ENCODE measurements around the gene MRPL40.

MRPL40 gene

DNA sequence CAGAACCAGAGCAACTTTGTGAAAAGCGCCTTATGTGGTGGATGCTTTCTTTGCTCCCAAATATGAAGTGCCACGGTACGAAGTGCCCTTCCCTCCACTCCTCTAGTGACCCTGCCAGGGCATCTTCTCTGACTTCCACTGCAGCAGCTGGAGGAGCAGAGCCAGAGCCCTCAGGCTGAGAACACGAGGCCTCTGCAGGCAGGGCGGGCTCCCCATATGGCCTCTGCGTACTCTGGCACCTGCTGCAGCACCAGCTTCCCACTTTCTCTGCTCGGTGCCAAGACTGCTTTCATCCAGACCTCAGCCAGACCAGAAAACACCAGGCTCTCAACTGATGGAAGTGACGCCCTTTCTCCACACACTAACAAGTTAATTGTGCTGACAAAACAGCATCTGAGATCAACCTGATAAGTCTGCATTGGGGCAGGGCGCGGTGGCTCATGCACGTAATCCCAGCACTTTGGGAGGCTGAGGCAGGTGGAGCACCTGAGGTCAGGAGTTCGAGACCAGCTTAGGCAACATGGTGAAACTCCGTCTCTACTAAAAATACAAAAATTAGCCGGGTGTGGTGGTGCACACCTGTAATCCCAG lies 33.9 kb downstream of the MRPL40 start:
- Histone ChIP-seq H3K14ac (ENCODE audit: low read length in 2 of 2) (no peak overlapping the region), H3K27ac (ENCODE audit: low read length, poor library complexity, severe bottlenecking) (no peak overlapping the region), H2BK12ac (ENCODE audit: low read length in 2 of 2) (no peak overlapping the region), H3K4me2 (ENCODE audit: low read length, poor library complexity, severe bottlenecking) (no peak overlapping the region), H3K4me1 (ENCODE audit: control insufficient read depth, insufficient read depth, low read depth, low read length) (no peaks in the 10 kb centered on the region), H3K27me3 (ENCODE audit: control insufficient read depth in 1 of 2, insufficient read depth in 1 of 2, low read length in 2 of 2) (no peaks in the 10 kb centered on the region), H3K79me1 (replicated peaks; ENCODE audit: low read length, poor library complexity, severe bottlenecking) (peaks cover 41% of the 10 kb centered on the region), H3K23ac (ENCODE audit: low read length in 2 of 2) (no peak overlapping the region), H4K91ac (ENCODE audit: low read length) (no peak overlapping the region), H3K9ac (ENCODE audit: low read length) (no peak overlapping the region), H2BK15ac (ENCODE audit: low read depth, poor library complexity, severe bottlenecking) (no peak overlapping the region), H2AFZ (ENCODE audit: low read depth, low read length) (no peak overlapping the region), H2BK5ac (ENCODE audit: low read depth, low read length, poor library complexity, severe bottlenecking) (no peak overlapping the region), H3K36me3 (ENCODE audit: control insufficient read depth in 1 of 2, insufficient read depth in 2 of 2, low read depth in 1 of 2, low read length in 2 of 2) (peaks cover 68 to 96% of the 10 kb centered on the region in 2 experiments), H3K4ac (ENCODE audit: low read depth in 1 of 2, low read length in 2 of 2) (no peak overlapping the region), H2AK5ac (ENCODE audit: low read length, severe bottlenecking) (no peak overlapping the region), H4K8ac (ENCODE audit: low read length) (no peak overlapping the region), H2BK120ac (ENCODE audit: low read depth, low read length) (no peak overlapping the region), H3K18ac (ENCODE audit: low read depth in 1 of 2, low read length in 2 of 2) (no peak overlapping the region), H3K4me3 (ENCODE audit: insufficient read depth in 1 of 2, low read depth in 1 of 2, low read length in 2 of 2) (no peak overlapping the region), H3K9me3 (ENCODE audit: control insufficient read depth, low read length) (no peaks in the 10 kb centered on the region)
- 97% methylated on average over 14 of the region's 14 CpGs for WGBS
- DNase-seq = no peak

DNA sequence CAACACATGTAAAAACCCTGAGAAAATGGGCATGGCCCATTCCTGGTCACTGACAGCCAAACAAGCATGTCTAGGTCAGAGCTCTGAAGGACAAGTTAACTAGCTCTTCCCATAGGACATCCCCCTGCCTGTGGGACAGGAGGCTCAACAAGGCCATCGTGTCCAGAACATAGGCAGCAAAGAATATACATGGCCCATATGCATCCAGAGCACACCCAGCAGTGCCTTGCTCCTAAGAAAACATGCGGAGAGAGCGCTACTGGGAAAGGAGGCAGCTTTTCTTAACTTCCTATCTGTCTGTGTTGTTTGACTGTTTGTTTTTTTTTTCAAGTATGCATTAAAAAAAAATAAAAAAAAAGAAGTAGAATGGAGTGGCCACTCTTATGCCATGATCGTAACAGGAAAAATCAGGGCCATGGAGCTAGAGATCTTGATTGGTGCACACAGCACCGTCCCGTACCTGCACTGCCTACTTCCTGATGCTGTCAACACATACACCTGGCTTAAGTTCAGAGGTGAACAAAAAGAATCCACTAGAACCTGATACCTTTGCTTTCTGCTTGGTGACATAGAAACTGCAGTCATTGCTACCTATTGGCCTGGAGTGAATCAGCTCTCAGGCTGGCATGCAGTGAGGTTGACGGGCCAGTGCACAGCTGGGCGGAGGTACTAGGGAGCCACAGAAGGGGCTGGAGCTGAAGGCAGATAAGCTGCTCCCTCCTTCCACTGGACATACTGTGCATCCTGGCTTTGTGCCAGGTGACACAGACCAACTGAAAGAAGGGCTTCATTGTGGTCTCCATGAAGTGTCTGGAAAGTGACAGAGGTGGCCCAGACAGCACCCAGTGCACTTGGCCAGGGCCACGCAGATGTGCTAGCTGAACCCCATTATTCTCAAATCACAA lies 34.8 kb downstream of the MRPL40 start:
- Histone ChIP-seq H3K23ac (ENCODE audit: low read length in 2 of 2) (no peak overlapping the region), H2BK5ac (ENCODE audit: low read depth, low read length, poor library complexity, severe bottlenecking) (no peak overlapping the region), H3K4ac (ENCODE audit: low read depth in 1 of 2, low read length in 2 of 2) (no peak overlapping the region), H2BK15ac (ENCODE audit: low read depth, poor library complexity, severe bottlenecking) (no peak overlapping the region), H3K18ac (ENCODE audit: low read depth in 1 of 2, low read length in 2 of 2) (no peak overlapping the region), H3K79me1 (replicated peaks; ENCODE audit: low read length, poor library complexity, severe bottlenecking) (peaks cover 48% of the 10 kb centered on the region), H3K27me3 (ENCODE audit: control insufficient read depth in 1 of 2, insufficient read depth in 1 of 2, low read length in 2 of 2) (no peaks in the 10 kb centered on the region), H3K9ac (ENCODE audit: low read length) (no peak overlapping the region), H3K9me3 (ENCODE audit: control insufficient read depth, low read length) (no peaks in the 10 kb centered on the region), H3K36me3 (ENCODE audit: control insufficient read depth in 1 of 2, insufficient read depth in 2 of 2, low read depth in 1 of 2, low read length in 2 of 2) (peaks cover 76 to 97% of the 10 kb centered on the region in 2 experiments), H2BK120ac (ENCODE audit: low read depth, low read length) (no peak overlapping the region), H3K4me2 (ENCODE audit: low read length, poor library complexity, severe bottlenecking) (no peak overlapping the region), H2AK5ac (ENCODE audit: low read length, severe bottlenecking) (no peak overlapping the region), H2BK12ac (ENCODE audit: low read length in 2 of 2) (no peak overlapping the region), H3K4me3 (ENCODE audit: insufficient read depth in 1 of 2, low read depth in 1 of 2, low read length in 2 of 2) (no peak overlapping the region), H4K8ac (ENCODE audit: low read length) (no peak overlapping the region), H2AFZ (ENCODE audit: low read depth, low read length) (no peak overlapping the region), H4K91ac (ENCODE audit: low read length) (no peak overlapping the region), H3K27ac (ENCODE audit: low read length, poor library complexity, severe bottlenecking) (no peak overlapping the region), H3K4me1 (ENCODE audit: control insufficient read depth, insufficient read depth, low read depth, low read length) (no peaks in the 10 kb centered on the region), H3K14ac (ENCODE audit: low read length in 2 of 2) (no peak overlapping the region)
- no peak for DNase-seq
- 94% methylated on average over 9 of the region's 9 CpGs for WGBS

DNA sequence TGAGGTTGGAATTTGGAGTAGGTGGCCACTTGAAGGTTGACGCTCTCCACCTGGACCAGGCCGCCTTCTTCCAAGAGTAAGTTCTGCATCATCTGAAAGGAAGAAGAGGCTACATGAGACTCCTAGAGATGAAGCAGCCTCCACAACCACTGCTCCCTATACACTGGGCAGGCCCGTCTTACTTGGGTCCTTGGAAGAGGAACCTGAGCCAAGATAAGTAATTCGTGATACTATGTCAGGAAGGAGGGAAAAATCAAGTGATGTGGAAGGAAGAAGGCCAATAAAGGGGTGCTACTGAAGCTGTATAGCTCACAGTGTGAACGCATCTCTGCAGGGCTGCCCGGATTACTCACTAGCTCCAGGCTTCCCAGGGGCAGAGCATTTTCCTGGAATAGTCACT lies 35.6 kb downstream of the MRPL40 start:
- H4K91ac ChIP-seq (ENCODE audit: low read length) = no peak overlapping the region
- no peak overlapping the region for H3K27ac ChIP-seq (ENCODE audit: low read length, poor library complexity, severe bottlenecking)
- H3K79me1 ChIP-seq (replicated peaks; ENCODE audit: low read length, poor library complexity, severe bottlenecking) = peaks cover 56% of the 10 kb centered on the region
- WGBS = 96% methylated on average over 5 of the region's 6 CpGs
- no peak overlapping the region for H2BK15ac ChIP-seq (ENCODE audit: low read depth, poor library complexity, severe bottlenecking)
- H2AFZ ChIP-seq (ENCODE audit: low read depth, low read length) = no peak overlapping the region
- no peaks in the 10 kb centered on the region for H3K9me3 ChIP-seq (ENCODE audit: control insufficient read depth, low read length)
- H3K27me3 ChIP-seq (ENCODE audit: control insufficient read depth in 1 of 2, insufficient read depth in 1 of 2, low read length in 2 of 2) = no peaks in the 10 kb centered on the region
- no peak overlapping the region for H3K4ac ChIP-seq (ENCODE audit: low read depth in 1 of 2, low read length in 2 of 2)
- H3K18ac ChIP-seq (ENCODE audit: low read depth in 1 of 2, low read length in 2 of 2) = no peak overlapping the region
- H2BK5ac ChIP-seq (ENCODE audit: low read depth, low read length, poor library complexity, severe bottlenecking) = no peak overlapping the region
- H2AK5ac ChIP-seq (ENCODE audit: low read length, severe bottlenecking) = no peak overlapping the region
- DNase-seq = no peak
- no peak overlapping the region for H3K9ac ChIP-seq (ENCODE audit: low read length)
- H3K36me3 ChIP-seq (ENCODE audit: control insufficient read depth in 1 of 2, insufficient read depth in 2 of 2, low read depth in 1 of 2, low read length in 2 of 2) = peaks cover 79 to 97% of the 10 kb centered on the region in 2 experiments
- no peak overlapping the region for H2BK120ac ChIP-seq (ENCODE audit: low read depth, low read length)
- H3K23ac ChIP-seq (ENCODE audit: low read length in 2 of 2) = no peak overlapping the region
- H3K4me1 ChIP-seq (ENCODE audit: control insufficient read depth, insufficient read depth, low read depth, low read length) = no peaks in the 10 kb centered on the region
- H3K14ac ChIP-seq (ENCODE audit: low read length in 2 of 2) = no peak overlapping the region
- no peak overlapping the region for H3K4me2 ChIP-seq (ENCODE audit: low read length, poor library complexity, severe bottlenecking)
- no peak overlapping the region for H4K8ac ChIP-seq (ENCODE audit: low read length)
- H3K4me3 ChIP-seq (ENCODE audit: insufficient read depth in 1 of 2, low read depth in 1 of 2, low read length in 2 of 2) = no peak overlapping the region
- H2BK12ac ChIP-seq (ENCODE audit: low read length in 2 of 2) = no peak overlapping the region

DNA sequence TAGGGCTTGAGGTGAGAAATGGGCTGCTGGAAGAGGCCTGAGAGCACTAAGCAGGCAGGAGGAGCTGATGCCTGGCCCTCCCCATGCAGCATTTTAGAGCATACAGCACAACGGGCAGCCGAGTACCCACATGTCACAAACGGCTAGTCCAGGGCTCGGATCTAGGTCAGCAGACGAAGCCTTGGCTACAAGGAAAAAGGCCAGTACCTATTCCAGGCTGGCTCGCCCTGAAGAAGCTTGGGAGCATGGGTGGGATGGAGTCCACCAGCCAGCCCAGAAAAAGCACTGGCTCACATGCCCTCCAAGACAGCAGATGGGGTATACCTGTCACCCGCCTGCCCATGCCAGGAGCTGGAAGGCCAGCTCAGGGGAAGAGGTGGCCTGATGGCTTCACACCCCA lies 37.1 kb downstream of the MRPL40 start:
- Histone ChIP-seq H3K4me3 (ENCODE audit: insufficient read depth in 1 of 2, low read depth in 1 of 2, low read length in 2 of 2) (no peak overlapping the region), H4K8ac (ENCODE audit: low read length) (no peak overlapping the region), H3K14ac (ENCODE audit: low read length in 2 of 2) (no peak overlapping the region), H3K4ac (ENCODE audit: low read depth in 1 of 2, low read length in 2 of 2) (no peak overlapping the region), H3K4me1 (ENCODE audit: control insufficient read depth, insufficient read depth, low read depth, low read length) (no peaks in the 10 kb centered on the region), H2BK120ac (ENCODE audit: low read depth, low read length) (no peak overlapping the region), H3K9ac (ENCODE audit: low read length) (no peak overlapping the region), H2BK15ac (ENCODE audit: low read depth, poor library complexity, severe bottlenecking) (no peak overlapping the region), H3K18ac (ENCODE audit: low read depth in 1 of 2, low read length in 2 of 2) (no peak overlapping the region), H3K9me3 (ENCODE audit: control insufficient read depth, low read length) (no peaks in the 10 kb centered on the region), H3K4me2 (ENCODE audit: low read length, poor library complexity, severe bottlenecking) (no peak overlapping the region), H3K27me3 (ENCODE audit: control insufficient read depth in 1 of 2, insufficient read depth in 1 of 2, low read length in 2 of 2) (no peaks in the 10 kb centered on the region), H2BK12ac (ENCODE audit: low read length in 2 of 2) (no peak overlapping the region), H3K27ac (ENCODE audit: low read length, poor library complexity, severe bottlenecking) (no peak overlapping the region), H2AK5ac (ENCODE audit: low read length, severe bottlenecking) (no peak overlapping the region), H2AFZ (ENCODE audit: low read depth, low read length) (no peak overlapping the region), H3K23ac (ENCODE audit: low read length in 2 of 2) (no peak overlapping the region), H3K36me3 (ENCODE audit: control insufficient read depth in 1 of 2, insufficient read depth in 2 of 2, low read depth in 1 of 2, low read length in 2 of 2) (peaks cover 89 to 97% of the 10 kb centered on the region in 2 experiments), H3K79me1 (replicated peaks; ENCODE audit: low read length, poor library complexity, severe bottlenecking) (peaks cover 67% of the 10 kb centered on the region), H2BK5ac (ENCODE audit: low read depth, low read length, poor library complexity, severe bottlenecking) (no peak overlapping the region), H4K91ac (ENCODE audit: low read length) (no peak overlapping the region)
- WGBS = 98% methylated on average over 7 of the region's 7 CpGs
- no peak for DNase-seq
